ENCODE results near the gene KRTAP10-8.

The KRTAP10-8 gene

DNA sequence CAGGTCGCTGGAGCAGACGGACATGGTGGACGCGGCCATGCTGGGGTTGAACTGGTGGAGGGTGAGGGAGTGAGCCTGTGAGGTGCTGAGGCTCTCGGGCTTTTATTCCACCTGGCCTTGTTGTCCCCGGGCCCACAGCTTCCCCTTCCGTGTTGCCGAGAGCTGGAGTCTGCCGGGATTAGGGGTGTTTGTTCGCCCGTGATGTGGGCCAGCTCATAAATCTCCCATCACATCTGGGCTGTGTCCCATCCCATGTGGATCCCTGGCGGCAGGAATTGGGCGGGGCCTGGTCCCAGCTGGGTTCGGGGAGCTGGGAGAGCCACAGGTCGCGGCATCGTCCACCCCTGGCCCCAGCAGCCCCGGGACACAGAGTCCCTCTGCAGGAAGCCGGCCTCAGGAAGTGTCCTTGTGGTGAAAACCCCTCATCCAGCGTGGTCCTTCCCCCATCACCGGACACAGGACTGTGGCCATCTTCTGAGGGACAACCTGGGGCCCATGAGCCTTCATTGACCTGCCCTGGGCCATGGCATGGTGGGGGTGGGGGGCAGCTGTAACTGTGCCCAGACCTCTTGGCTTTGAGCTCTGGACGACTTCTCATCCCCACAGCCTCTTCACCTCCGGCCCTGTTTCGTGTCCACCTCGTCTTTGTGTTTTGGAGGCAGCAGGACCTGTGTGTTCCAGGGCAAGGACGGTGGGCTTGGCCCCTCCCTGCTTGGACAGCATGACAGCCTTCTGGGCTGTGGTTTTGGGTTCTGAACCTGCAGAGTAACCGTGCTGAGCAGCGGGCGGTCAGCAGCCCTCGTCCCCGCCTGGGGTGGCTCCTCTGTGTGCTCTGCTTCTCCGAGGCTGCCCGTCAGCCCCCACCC is 19.2 kb upstream of the KRTAP10-8 start, which contains the start of gene KRTAP10-6:
KRTAP10-6 (minus strand) TSS at position 60 of the 866 bp plus-strand sequence; CDS start at position 39, 21 bp downstream.
- H3K4me3 ChIP-seq (ENCODE audit: low read length), result no peak within 1 kb of the TSS

DNA sequence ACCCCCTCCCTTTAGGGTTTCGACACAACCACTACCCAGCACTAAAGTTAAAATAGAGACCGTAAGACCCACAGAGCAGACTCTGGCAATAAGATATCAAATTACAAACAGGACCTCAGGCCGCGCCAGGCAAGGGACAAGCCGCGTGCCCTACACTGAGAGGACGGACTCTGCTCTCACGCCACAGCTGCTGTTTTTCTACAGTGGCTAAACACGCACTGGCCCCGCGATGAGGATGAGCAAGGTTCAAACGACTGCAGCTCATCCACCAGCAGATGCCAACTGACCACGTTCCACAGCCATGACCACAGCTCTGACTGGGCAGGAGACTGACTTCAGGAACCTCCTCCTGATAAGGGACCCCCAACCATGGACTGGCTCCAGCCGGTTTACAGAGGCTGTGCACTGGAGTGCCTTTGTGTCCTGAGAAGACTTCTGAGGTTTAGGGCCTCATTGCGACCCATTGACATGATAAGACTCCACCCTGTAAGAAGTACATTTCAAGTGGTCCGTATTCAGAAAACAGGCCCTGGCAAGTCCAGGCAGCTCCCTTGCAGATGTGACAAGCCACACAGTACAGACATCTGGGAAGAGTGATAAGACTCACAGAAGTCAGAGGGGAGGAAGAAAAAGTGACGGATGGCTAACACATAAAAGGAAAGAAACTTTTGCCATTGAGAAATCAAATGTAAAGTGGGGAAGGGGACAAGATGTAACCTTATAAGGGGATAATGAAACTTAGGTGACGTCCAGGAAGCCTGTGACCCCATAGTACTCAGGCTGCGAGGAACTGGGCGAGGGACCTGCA is 18.1 kb upstream of the KRTAP10-8 start:
- no peaks in the 10 kb centered on the region for H3K4me1 ChIP-seq (ENCODE audit: control insufficient read depth, low read length)
- no peak overlapping the region for H3K4me2 ChIP-seq (ENCODE audit: low read length)
- H3K9me3 ChIP-seq (ENCODE audit: control insufficient read depth, insufficient read depth, low read length), result no peaks in the 10 kb centered on the region
- no peaks in the 10 kb centered on the region for H3K9me2 ChIP-seq (replicated peaks; ENCODE audit: control insufficient read depth, low read length)
- H3K27ac ChIP-seq (ENCODE audit: low read depth, low read length), result no peak overlapping the region
- H3K36me3 ChIP-seq (ENCODE audit: control insufficient read depth, low read length), result no peaks in the 10 kb centered on the region
- H4K20me1 ChIP-seq (ENCODE audit: control insufficient read depth, insufficient read depth, low read depth, low read length), result no peaks in the 10 kb centered on the region
- H3F3A ChIP-seq (ENCODE audit: control insufficient read depth, insufficient read depth), result no peaks in the 10 kb centered on the region
- 0 out of 2 replicates have a peak, but pooled peaks cover 3% of the 10 kb centered on the region for H3K27me3 ChIP-seq (ENCODE audit: control insufficient read depth, low read length)
- H3K4me3 ChIP-seq (ENCODE audit: low read length), result no peak overlapping the region
- no peaks in the 10 kb centered on the region for H3K79me2 ChIP-seq (ENCODE audit: control insufficient read depth, low read length)
- TF ChIP-seq EZH2phosphoT487 (IDR thresholded peaks at IDR 0.05; ENCODE audit: borderline replicate concordance, low read length), result no peak
- TF ChIP-seq, protein P1, sequence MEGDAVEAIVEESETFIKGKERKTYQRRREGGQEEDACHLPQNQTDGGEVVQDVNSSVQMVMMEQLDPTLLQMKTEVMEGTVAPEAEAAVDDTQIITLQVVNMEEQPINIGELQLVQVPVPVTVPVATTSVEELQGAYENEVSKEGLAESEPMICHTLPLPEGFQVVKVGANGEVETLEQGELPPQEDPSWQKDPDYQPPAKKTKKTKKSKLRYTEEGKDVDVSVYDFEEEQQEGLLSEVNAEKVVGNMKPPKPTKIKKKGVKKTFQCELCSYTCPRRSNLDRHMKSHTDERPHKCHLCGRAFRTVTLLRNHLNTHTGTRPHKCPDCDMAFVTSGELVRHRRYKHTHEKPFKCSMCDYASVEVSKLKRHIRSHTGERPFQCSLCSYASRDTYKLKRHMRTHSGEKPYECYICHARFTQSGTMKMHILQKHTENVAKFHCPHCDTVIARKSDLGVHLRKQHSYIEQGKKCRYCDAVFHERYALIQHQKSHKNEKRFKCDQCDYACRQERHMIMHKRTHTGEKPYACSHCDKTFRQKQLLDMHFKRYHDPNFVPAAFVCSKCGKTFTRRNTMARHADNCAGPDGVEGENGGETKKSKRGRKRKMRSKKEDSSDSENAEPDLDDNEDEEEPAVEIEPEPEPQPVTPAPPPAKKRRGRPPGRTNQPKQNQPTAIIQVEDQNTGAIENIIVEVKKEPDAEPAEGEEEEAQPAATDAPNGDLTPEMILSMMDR (IDR thresholded peaks at IDR 0.05; ENCODE audit: low read depth, low read length, poor library complexity, severe bottlenecking), result no peak

More for the DNA sequence above, 19.2 kb upstream of the KRTAP10-8 start, which contains the start of gene KRTAP10-6:
- no peak for TF ChIP-seq EZH2phosphoT487 (IDR thresholded peaks at IDR 0.05; ENCODE audit: borderline replicate concordance, low read length)
- TF ChIP-seq, protein P1 (IDR thresholded peaks at IDR 0.05; ENCODE audit: low read depth, low read length, poor library complexity, severe bottlenecking), result no peak
- Histone ChIP-seq H4K20me1 (ENCODE audit: control insufficient read depth, insufficient read depth, low read depth, low read length) (no peaks in the 10 kb centered on the region), H3K9me3 (ENCODE audit: control insufficient read depth, insufficient read depth, low read length) (no peaks in the 10 kb centered on the region), H3K27ac (ENCODE audit: low read depth, low read length) (no peak within 1 kb of the TSS), H3K27me3 (ENCODE audit: control insufficient read depth, low read length) (0 out of 2 replicates have a peak, but pooled peaks cover 3% of the 10 kb centered on the region), H3K4me2 (ENCODE audit: low read length) (no peak within 1 kb of the TSS), H3F3A (ENCODE audit: control insufficient read depth, insufficient read depth) (no peaks in the 10 kb centered on the region), H3K4me1 (ENCODE audit: control insufficient read depth, low read length) (no peaks in the 10 kb centered on the region), H3K9me2 (replicated peaks; ENCODE audit: control insufficient read depth, low read length) (no peaks in the 10 kb centered on the region), H3K79me2 (ENCODE audit: control insufficient read depth, low read length) (no peaks in the 10 kb centered on the region), H3K36me3 (ENCODE audit: control insufficient read depth, low read length) (no peaks in the 10 kb centered on the region)

DNA sequence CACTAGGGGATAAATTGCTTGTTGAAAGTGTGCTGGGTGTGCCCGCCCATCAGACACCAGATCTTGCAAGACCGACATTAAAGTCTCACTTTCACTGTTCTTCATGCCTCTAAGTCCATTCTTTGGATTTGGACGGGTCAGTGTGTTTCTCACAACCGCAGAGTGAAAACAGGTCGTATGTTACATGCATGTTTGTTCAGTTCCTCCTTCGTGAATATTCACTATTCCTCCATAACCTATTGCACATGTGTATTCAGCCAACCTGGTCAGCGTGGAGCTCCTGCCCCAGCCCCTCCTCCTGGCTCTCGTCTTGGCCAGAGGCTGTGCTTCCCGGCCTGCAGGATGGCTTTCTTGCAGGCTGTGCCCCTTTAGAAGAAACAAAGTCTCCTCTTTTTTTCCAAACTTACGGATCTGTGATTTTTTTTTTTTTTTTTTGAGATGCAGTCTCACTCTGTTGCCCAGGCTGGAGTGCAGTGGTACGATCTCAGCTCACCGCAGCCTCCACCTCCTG is 17.4 kb upstream of the KRTAP10-8 start:
- Histone ChIP-seq H3K36me3 (ENCODE audit: control insufficient read depth, low read length) (no peaks in the 10 kb centered on the region), H3K4me1 (ENCODE audit: control insufficient read depth, low read length) (no peaks in the 10 kb centered on the region), H3F3A (ENCODE audit: control insufficient read depth, insufficient read depth) (no peaks in the 10 kb centered on the region), H3K9me2 (replicated peaks; ENCODE audit: control insufficient read depth, low read length) (no peaks in the 10 kb centered on the region), H3K9me3 (ENCODE audit: control insufficient read depth, insufficient read depth, low read length) (no peaks in the 10 kb centered on the region), H3K4me2 (ENCODE audit: low read length) (no peak overlapping the region), H3K79me2 (ENCODE audit: control insufficient read depth, low read length) (no peaks in the 10 kb centered on the region), H3K27ac (ENCODE audit: low read depth, low read length) (no peak overlapping the region), H3K27me3 (ENCODE audit: control insufficient read depth, low read length) (0 out of 2 replicates have a peak, but pooled peaks cover 3% of the 10 kb centered on the region), H4K20me1 (ENCODE audit: control insufficient read depth, insufficient read depth, low read depth, low read length) (no peaks in the 10 kb centered on the region), H3K4me3 (ENCODE audit: low read length) (no peak overlapping the region)
- TF ChIP-seq EZH2phosphoT487 (IDR thresholded peaks at IDR 0.05; ENCODE audit: borderline replicate concordance, low read length), result no peak
- TF ChIP-seq, protein P1 (IDR thresholded peaks at IDR 0.05; ENCODE audit: low read depth, low read length, poor library complexity, severe bottlenecking), result no peak
